ENCODE measurements around the gene SPATA12.
"Not testable (repeated sequence)": the region's sequence is repeated elsewhere in the genome, so short reads cannot be mapped to it uniquely, and the experiment has no call there.

The SPATA12 gene

DNA sequence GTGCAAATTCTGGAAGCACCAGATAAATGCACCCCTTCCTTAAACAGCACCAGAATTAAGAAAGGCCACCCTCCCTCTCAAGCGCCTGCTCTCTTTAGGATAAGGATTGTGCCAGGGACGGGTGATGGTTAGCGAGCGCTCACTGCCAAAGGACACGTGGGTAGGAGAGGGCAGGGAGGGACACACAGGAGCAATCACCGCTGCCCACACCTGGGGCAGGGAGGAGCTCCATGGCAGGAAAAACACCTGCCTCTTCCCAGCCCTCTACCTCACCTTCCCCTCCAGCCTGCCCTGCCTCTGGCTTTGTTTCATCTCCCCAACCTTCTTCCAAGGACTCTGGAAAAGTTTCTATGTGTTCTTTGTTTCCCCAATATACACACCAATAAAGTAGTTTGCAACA is 7.3 kb upstream of the SPATA12 start:
- no peak for DNase-seq

DNA sequence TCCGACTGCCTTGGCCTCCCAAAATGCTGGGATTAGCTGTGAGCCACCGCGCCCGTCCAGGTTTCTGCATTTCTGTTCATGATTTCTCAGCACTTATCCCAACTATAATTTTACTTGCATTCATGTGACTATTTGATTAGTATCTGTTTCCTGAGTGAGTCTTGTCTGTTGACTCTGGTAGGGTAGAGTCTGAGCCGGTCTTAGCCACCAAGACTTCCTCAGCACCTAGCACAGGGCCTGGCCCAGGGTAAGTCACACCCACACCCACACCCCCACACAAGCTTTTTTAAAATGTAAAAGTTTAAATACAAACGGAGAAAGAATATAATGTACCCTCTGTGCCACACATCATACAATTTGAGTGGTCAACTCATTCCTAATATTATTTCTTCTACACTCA is 3.1 kb upstream of the SPATA12 start:
- DNase-seq: no peak

DNA sequence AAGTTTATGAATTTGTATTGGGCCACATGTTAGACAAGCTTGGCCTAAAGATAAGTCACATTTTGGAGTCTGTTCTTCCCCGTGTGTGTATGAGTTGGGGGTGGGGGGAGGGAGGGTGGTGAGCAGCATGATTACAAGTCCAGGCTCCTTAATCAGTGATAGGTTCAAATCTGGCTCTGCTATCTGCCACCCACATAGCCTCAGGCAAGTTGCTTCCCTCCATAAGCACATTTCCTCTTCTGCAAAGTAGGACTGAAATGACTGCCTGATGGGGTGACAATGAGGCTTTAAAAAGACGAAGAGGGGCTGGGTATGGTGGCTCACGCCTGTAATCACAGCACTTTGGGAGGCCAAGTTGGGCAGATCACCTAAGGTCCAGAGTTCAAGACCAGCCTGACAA is 1.1 kb upstream of the SPATA12 start:
- no peak for DNase-seq

DNA sequence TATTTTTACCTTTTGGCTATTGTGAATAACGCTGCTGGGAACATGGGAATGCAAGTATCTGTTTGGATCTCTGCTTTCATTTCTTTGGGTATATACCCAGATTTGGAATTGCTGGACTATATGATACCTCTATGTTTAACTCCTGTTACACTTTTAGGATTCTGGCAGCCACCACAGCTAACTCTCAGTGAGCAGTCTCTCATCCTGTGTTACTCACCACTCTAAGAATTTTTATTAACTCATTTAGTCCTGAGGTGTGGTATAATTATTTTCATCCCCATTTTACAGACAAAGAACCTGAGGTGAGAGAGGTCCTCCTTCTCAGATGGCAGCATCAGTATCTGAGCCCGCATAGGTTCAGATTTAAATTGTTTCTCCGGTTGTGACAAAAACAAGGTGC is 1.1 kb downstream of the SPATA12 start:
- no peak for DNase-seq

DNA sequence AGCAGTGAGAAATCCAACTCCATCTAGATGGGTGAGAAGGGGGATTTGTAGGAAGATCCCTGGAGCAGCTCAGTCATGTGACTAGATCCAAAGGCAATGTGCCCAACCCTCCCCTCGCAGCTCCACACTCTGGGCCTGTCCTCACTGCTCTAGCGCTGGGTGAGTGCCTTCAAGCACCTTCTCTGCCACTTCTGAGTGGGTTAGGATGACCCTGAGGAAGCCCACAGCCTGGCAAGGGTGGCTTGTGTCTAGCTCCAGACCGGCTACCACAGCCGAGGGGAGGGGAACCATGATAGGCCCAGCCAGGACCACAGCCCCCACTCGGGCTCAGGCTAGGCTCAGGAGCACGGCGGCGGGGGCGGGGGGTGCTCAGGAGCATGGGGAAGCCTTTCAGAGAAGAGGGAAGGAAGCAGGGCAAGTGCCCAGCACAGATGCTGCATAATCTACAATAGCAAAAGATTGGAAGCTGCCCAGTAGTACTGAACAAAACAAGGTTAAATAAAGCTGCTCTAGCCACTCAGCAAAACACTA is 1.7 kb downstream of the SPATA12 start:
- no peak for DNase-seq

DNA sequence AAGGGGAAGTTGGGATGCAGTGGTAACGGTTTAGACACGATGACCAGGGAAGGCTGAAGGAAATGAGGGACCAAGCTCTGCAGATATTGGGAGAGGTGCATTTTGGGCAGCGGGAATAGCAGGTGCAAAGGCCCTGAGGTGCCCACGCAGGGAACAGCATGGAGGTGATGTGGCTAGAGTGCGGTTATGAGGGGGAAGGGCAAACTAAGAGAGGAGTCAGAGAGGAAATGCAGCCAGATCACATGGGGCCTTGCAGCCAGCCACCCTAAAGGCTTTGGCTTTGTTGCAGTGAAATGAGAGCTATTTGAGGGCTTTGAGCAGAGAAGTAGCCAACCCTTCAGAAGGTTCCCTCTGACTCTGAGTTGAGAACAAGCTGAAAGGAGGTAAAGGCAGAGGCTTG is 2.6 kb downstream of the SPATA12 start:
- no peak for DNase-seq

DNA sequence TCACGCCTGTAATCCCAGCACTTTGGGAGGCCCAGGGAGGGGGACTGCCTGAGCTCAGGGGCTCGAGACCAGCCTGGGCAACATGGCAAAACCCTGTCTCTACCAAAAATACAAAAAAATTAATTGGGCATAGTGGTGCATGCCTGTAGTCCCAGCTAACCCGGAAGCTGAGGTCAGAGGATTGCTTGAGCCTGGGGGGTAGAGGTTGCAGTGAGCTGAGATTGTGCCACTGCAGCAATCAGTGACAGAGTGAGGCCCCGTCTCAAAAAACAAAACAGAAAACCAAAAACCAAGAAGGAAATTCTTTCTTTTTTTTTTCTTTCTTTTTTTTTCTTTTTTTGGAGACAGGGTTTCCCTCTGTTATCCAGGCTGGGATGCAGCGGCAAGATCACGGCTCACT is 3.5 kb downstream of the SPATA12 start:
- no peak for DNase-seq

DNA sequence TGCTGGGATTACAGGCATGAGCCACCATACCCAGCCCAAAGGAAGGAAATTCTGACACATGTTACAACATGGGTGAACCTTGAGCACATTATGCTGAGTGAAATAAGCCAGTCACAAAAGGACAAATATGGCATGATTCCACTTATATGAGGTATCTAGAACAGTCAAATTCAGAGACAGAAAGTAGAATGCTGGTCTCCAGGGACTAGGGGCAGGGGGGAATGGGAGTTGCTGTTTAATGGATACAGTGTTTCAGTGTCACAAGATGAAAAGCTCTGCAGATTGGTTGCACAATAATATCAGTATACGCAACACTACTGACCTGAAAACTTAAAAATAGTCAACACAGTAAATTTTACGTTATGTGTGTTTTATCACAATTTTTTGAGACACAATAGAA is 4.1 kb downstream of the SPATA12 start:
- DNase-seq: no peak

DNA sequence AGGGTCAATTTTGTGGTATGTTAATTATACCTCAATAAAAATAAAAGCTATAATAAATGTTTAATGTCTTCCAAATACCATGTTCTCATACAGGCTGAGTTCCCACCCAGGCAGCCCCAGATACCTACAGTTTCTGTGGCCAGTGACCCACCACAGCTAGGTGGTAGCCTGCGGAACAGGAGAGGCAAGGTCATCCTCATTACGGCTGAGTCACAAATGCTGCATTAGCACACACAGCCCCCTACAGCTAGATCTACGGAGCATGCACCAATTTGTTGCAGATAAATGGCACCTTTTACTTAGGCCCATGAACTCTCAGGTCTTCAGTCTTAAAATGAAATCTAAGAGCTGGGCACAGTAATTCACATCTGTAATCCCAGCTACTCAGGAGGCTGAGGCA is 5.1 kb downstream of the SPATA12 start:
- no peak for DNase-seq

DNA sequence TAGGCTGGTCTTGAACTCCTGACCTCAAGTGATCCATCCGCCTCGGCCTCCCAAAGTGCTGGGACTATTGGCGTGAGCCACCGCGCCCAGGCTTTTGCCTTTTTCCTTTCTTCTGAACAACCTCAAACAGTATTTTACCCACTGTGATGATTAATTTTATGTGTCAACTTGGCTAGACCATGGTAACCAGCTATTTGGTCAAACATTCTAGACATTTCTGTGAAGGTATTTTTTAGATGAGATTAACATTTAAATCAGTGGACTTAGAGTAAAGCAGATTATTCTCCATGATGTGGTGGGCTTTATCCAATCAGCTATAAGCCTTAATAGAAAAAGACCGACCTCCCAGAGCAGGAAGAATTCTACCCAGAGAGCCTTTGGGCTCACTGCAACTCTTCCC is 6.0 kb downstream of the SPATA12 start:
- DNase-seq: no peak

DNA sequence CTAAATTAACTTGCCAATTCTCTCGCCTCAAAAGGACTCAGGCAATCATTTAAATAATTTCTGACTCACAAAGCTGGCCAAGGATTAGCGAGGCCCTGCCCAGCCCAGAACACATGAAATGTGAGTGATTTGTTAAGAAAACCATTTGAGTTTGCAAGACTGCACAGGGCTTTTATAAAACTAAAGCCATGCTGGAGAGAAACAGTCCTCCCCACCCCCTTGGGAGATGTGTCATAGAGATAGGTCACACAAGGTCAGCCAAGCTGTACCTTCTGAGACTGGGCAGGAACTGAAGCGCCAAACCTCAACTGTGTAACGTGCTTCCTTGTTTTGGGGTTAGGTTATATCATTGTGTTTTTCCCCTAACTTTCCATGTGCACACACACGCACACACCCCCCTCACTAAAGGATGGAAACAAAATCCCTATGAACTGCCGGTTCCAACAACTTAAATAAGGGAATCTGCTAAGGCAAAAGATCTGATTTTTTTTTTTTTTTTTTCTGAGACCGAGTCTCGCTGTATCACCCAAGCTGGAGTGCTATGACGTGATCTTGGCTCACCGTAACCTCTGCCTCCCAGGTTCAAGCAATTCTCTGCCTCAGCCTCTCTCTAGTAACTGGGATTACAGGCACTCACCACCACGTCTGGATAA is 8.1 kb downstream of the SPATA12 start:
- no peak for DNase-seq

DNA sequence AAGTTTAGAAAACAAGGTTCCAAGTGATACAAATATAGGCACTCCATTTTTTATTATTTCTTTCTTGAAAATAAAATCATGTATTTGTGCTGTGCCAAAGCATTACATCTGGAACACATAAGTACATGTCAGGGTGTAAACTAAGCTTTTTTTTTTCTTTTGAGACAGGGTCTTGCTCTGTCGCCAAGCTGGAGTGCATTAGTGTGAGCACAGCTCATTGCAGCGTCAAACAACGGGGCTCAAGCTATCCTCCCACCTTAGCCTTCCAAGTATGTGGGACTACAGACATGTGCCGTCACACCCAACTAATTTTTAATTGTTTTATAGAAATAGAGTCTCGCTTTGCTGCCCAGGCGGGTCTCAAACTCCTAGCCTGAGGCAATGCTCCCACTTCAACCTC is 9.0 kb downstream of the SPATA12 start:
- no peak for DNase-seq

DNA sequence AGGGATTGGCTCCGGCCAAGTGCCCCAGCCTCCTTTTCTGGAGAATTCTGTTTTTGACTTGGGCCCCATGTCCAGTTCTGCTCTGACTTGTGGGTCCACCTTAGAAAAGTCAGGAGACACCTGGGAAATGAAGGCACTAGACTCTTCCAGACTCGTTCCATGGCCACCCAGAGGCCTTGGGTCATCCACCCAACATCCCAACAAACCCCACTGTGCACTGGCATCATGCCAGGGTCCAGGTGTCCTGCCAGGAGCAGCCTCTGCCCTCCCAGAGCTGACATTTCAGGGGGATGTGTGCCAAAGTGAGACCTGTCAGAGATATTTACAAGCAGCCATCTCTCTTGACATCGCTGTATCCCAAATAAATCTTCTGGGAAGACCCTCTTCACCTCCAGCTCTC is 13.2 kb downstream of the SPATA12 start:
- DNase-seq: no peak

DNA sequence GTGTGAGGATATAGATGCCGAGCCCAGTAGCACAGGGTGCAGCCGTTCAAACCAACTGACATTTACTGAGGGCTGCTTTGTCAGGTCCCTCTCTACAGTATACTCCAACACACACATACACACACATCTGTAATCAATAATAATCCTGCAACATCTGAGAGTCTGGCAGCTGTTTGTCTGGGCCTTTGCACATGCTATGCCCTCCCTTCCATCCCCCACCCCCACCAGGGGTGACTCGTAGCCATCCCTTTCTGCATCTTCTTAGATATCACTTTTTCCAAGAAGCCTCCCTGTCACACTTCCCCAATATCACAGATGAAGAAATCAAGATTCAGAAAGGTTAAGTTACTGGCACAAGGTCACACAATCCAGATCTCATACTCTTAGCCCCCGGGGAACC is 13.7 kb downstream of the SPATA12 start:
- DNase-seq: no peak

DNA sequence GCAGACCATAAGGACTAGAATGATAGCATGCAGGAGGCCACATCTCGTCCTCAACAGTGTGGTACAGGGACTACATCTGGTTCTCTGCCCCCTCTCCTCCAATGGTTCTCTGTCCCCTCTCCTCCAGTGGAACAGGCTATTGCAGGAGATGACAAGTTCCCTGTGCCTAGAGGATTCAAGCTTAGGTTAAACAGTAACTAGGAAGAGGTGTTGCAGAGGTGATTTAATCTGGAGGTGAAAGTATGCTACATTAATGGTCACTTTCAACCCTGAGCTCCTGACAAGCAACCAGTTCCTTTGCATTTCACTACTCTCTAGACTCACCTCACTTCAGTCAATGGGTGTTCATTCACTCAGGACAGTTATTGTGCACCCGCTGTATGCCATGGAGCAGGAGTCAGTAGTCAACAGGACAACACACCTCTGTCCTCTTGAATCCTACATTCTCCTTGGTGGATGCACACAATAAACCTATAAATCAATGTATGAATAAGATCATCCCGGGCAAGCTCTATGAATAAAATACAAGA is 16.0 kb downstream of the SPATA12 start:
- DNase-seq: no peak

DNA sequence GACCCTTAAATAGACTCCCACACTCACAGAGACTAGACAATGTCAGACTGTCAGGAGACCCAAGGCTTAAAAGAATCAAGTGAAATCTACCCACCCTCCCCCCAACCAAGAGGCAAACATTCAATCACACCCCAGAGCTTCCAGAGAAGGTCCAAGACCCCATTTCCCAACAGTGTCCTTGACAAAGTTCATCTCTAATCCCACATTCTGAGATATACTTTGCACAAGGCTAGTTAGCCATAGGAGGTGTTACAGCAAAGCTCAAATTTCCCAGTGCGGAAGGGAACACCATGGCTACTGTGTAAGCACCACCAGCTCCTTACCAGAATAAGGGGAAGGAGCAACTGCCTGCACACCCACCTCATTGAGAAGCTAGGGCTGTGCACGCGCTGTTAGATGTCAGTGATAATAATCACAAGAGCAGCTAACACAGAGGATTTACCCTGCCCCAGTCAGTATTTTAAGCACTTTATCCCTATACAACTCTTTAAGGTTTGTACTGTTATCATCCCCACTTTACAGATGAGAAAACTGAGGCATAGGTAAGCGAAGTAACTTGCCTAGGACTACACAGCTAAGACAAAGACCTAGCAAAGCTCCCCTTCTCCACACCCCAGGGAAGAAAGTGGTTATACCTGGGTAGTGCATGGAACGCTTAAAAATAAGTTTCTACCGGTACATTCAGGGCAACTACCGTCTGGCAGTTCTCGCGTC is 17.3 kb downstream of the SPATA12 start:
- no peak for DNase-seq

DNA sequence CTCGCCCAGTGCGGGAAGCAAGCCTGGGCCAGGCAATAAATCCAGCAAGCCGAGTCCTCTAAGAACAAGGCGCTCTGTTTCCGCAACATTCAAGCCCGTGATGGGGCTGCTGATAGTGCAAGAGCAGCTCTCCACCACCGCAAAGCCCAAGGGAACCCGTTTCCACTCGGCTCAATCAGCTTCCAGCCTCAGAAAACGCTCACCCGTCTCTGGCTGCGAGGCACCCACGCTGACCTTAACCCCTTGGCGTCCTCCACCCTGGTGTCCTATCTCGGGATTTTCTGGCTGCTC is 17.8 kb downstream of the SPATA12 start:
- DNase-seq: peak; percentile 6

DNA sequence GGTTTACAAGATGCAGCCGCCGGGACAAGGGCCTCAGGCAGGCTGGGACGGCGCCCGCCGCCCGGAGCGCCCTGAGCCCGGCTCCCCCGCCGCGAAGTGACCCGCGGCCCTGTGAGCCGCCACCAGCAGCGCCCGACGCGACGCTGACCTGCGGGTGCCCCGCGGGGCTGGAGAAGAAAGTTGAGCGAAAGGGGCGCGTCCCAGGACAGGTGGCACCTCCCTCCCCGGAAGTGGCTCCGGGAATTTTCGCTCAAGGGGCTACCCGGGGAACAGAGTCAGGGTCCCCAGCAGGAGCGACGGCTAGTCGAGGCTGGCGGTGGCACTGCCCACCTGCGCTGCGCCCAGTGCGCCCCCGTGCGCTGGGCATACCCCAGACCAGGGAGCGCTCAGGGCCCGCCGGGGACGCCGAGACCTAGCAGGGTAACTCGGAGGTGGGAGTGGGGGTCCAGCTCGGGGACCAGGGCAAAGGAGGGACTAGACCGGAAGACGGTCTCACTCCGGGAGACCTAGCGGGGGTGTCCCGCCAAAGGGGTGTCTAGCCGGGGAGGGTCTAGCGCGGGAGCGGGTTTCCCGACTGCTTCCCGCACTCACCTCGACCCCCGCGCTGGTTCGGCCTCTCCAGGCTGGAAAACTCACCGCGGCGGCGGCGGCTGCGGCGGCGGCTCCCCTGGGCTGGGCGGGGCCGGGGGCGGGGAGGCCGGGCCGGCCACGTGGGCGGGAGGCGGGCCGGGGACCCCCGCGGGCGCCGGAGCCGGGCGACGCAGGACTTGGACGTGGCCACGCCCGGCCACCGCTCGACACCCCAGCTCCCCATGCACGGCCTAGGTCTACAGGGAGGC is 18.4 kb downstream of the SPATA12 start:
- peak; percentile 4 for DNase-seq

DNA sequence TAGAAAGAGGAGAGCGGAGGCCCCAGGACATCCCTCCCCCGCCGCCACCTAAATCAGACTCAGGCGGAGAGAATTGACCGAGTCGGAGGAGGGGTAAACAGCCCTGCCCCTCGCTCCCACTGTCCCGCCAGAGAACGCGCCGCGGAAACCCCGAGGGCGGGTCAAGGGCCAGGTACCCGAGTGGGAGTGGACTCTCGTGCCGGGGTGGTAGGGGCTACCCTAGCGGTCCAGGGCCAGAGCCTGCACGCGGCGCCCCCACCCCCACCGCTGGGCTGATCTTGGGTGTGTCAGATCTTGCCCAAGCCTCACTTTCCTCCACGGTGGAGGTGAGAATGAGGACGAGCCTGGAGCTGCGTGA is 19.0 kb downstream of the SPATA12 start:
- no peak for DNase-seq

DNA sequence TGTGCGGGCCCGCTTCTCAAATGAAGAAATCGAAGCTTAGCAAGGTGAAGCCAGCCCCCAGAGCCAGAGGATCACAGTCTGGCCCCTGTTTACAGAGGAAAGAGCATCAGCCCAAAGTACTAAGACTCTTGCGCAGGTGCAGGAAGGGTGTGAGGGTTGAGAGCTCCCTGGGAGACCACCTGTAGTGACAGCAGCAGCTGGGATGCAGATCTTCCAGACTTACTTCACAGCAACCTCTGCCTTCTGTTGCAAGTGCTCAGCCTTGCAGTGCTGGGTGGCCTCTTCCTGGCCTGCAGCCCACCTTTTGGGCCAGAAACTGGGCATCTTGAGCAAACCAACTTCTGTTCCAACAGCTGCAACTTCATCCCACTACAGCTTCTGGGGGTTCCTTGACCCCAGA is 19.7 kb downstream of the SPATA12 start:
- peak; percentile 8 for DNase-seq

DNA sequence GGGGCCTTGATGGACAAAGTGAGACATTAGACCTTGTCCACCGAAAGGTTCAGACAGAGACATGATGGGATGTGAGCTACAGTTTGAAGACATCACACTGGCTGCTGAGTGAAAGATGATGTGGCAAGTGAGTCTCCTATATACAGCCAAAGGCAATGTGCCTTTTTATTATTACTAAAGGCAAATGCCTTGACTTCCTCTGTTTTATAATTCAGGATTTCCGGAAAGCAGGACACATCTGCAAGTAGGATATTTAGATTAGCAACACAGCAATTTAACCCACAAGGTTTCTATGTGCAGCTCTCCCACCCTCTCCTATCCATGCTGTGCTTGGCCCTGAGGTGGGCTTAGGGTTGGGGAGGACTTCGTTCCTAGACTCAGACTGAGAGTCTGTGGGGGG is 20.7 kb downstream of the SPATA12 start:
- no peak for DNase-seq

DNA sequence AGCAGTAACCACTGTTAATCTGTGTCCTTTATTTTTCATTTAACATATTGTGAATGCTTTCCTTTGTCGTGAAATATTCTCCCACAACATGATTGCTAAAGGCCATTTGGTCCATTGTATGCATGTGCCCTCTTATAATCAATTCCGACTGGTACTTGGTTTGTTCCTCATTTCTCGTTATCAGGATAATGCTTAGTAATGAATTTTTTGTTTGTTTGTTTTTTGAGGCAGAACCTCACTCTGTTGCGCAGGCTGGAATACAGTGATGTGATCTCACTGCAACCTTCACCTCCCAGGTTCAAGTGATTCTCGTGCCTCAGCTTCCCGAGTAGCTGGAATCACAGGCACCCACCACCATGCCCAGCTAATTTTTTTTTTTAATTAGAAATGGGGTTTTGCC is 22.0 kb downstream of the SPATA12 start:
- DNase-seq: no peak

DNA sequence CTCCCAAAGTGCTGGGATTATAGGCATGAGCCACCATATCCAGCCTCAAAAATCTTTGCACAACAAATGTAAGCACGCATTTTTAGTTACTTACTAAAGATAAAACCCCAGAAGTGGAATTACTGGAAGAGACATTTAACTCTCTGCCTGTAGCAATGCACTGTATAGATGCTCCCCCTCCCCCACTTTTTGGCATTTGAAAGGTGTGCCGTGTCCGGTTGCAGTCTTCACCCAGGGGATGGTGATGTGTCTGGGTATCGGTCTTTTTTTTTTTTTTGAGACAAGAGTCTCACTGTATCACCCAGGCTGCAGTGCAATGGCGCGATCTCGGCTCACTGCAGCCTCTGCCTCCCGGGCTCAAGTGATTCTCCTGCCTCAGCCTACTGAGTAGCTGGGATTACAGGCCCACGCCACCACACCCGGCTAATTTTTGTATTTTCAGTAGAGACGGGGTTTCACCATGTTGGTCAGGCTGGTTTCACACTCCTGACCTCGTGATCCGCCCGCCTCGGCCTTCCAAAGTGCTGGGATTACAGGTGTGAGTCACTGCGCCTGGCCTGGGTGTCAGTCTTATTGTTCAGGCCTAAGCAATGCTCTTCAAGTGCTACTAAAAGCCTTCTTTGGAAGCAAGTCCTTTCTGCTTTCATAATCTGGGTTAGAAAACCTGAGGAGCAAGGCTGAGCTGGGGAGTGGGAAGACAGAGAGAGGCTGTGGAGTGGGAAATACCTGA is 23.0 kb downstream of the SPATA12 start:
- DNase-seq: not testable (repeated sequence)

All from NCI-H510A treated with DMSO at 0.1 percent for 48 hours (cell line).